ENCODE results near the gene NOTUM. TPM values are rescaled to one million over a fixed set of nuclear protein-coding genes. Genes with fewer than 3 reads are reported as not detected.

Gene NOTUM
- total RNA-seq, 2 experiments from 2014 or later: 0.88 to 4.4 TPM

DNA sequence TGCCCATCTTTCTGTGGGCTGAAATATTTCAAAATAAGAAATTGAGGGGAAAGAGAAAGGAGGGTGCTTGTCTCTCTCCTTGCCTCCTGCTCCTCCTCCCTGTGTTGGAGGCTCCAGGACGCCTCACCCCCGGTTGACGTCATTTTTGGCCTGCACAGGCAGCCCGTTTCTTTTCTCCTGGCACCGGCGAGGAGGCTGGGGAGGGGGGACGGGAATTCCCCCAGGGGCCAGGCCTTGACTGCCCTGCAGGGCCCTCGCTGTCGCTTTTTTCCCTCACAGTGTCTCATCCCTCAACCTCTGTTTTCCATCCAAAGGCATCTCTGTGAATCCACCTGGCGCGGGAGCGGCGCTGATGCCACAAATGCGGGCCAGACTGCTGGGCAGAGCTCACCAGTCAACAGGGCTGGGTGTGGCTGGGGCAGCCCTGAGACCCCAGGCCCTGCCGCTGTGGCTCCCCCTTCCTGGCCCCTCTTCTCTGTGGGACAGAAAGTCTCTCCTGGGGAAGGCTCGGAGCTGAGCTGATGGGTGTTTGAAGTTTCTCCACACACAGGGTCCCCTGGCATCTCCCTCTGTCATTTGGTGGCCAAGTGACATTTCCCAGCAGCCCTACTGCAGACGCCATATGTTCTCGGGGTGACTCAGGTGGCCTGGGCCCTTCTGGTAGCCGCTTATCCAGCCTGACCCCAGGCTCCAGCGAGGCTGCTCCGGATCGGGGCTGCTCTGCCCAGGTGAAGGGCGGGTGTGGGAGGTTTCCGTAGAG lies 45.7 kb upstream of the NOTUM start:
- Histone ChIP-seq H3K9me2 (ENCODE audit: insufficient read depth, low read length) (no peaks in the 10 kb centered on the region), H3K36me3 (ENCODE audit: insufficient read depth, low read length) (no peaks in the 10 kb centered on the region), H3K4me2 (ENCODE audit: low read length) (no peak overlapping the region), H3K9me3 (ENCODE audit: low read length) (no peaks in the 10 kb centered on the region), H3K4me3 (ENCODE audit: low read depth, low read length, poor library complexity, severe bottlenecking) (no peak overlapping the region), H3K79me2 (ENCODE audit: insufficient read depth, low read depth, low read length) (no peaks in the 10 kb centered on the region), H3K4me1 (ENCODE audit: insufficient read depth, low read length, poor library complexity, severe bottlenecking) (no peaks in the 10 kb centered on the region), H2AFZ (ENCODE audit: low read length) (no peak overlapping the region), H3K27ac (ENCODE audit: low read depth, low read length, poor library complexity, severe bottlenecking) (no peak overlapping the region), H4K20me1 (ENCODE audit: insufficient read depth, low read length) (no peaks in the 10 kb centered on the region)
- intact Hi-C loops (cut with micrococcal nuclease; ENCODE audit: unreplicated experiment): no loop called here
- ChIA-PET CTCF (ENCODE audit: unreplicated experiment) (no interaction called here), POLR2A (no interaction called here)
- DNase-seq (ENCODE audit: low spot score): no peak
- TF ChIP-seq, protein P1, sequence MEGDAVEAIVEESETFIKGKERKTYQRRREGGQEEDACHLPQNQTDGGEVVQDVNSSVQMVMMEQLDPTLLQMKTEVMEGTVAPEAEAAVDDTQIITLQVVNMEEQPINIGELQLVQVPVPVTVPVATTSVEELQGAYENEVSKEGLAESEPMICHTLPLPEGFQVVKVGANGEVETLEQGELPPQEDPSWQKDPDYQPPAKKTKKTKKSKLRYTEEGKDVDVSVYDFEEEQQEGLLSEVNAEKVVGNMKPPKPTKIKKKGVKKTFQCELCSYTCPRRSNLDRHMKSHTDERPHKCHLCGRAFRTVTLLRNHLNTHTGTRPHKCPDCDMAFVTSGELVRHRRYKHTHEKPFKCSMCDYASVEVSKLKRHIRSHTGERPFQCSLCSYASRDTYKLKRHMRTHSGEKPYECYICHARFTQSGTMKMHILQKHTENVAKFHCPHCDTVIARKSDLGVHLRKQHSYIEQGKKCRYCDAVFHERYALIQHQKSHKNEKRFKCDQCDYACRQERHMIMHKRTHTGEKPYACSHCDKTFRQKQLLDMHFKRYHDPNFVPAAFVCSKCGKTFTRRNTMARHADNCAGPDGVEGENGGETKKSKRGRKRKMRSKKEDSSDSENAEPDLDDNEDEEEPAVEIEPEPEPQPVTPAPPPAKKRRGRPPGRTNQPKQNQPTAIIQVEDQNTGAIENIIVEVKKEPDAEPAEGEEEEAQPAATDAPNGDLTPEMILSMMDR (conservative IDR thresholded peaks at IDR 0.05; ENCODE audit: low read length): no peak
- no peak for TF ChIP-seq EZH2phosphoT487 (IDR thresholded peaks at IDR 0.05; ENCODE audit: borderline replicate concordance, low read depth, low read length)
- no TSS peak for BruUV-seq (replicated peaks)

DNA sequence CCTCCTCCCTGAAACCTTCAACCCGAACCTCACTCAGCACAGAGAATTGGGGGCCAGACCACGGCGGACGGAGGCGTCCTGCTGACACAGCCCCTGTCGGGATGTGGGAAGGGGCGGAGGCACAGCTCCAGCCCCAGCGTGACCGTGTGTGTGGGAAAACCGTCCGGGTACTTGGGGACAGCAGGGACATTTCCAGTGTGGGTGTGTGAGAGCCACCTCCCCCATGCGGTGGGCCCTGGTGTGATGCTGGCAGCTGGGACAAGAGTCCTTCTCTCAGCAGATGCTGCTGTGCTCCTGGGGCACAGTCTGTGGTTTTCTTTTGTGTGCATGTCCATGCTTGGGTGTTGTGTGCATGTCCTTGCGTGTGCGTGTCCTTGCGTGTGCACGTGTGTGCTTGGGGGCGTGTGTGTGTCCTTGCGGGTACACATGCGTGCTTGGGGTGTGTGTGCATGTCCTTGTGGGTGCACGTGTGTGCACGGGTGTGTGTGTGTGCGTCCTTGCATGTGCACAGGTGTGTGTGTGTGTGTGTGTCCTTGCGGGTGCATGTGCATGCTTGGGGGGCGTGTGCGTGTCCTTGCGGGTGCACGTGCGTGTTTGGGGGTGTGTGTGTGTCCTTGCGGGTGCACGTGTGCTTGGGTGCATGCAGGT lies 44.8 kb upstream of the NOTUM start:
- ChIA-PET POLR2A (no interaction called here), CTCF (ENCODE audit: unreplicated experiment) (no interaction called here)
- no peaks in the 10 kb centered on the region for H4K20me1 ChIP-seq (ENCODE audit: insufficient read depth, low read length)
- H3K36me3 ChIP-seq (ENCODE audit: insufficient read depth, low read length): no peaks in the 10 kb centered on the region
- no peaks in the 10 kb centered on the region for H3K79me2 ChIP-seq (ENCODE audit: insufficient read depth, low read depth, low read length)
- no peak overlapping the region for H3K4me2 ChIP-seq (ENCODE audit: low read length)
- no peak overlapping the region for H2AFZ ChIP-seq (ENCODE audit: low read length)
- H3K27ac ChIP-seq (ENCODE audit: low read depth, low read length, poor library complexity, severe bottlenecking): no peak overlapping the region
- intact Hi-C loops (cut with micrococcal nuclease; ENCODE audit: unreplicated experiment): no loop called here
- H3K9me2 ChIP-seq (ENCODE audit: insufficient read depth, low read length): no peaks in the 10 kb centered on the region
- no peaks in the 10 kb centered on the region for H3K4me1 ChIP-seq (ENCODE audit: insufficient read depth, low read length, poor library complexity, severe bottlenecking)
- TF ChIP-seq EZH2phosphoT487 (IDR thresholded peaks at IDR 0.05; ENCODE audit: borderline replicate concordance, low read depth, low read length): no peak
- TF ChIP-seq, protein P1 (conservative IDR thresholded peaks at IDR 0.05; ENCODE audit: low read length): no peak
- BruUV-seq (replicated peaks): no TSS peak
- H3K4me3 ChIP-seq (ENCODE audit: low read depth, low read length, poor library complexity, severe bottlenecking): no peak overlapping the region
- no peak for DNase-seq (ENCODE audit: low spot score)
- no peaks in the 10 kb centered on the region for H3K9me3 ChIP-seq (ENCODE audit: low read length)
